Measurements from ENCODE around the gene NPIPA3. TPM values are rescaled to one million over a fixed set of nuclear protein-coding genes. Genes with fewer than 3 reads are reported as not detected.
"Not testable (repeated sequence)": the region's sequence is repeated elsewhere in the genome, so short reads cannot be mapped to it uniquely, and the experiment has no call there.

The NPIPA3 gene
- 1 to 10 TPM in 2 of 3 donors, not detected in 1; 1.3 to 1.9 TPM for total RNA-seq

DNA sequence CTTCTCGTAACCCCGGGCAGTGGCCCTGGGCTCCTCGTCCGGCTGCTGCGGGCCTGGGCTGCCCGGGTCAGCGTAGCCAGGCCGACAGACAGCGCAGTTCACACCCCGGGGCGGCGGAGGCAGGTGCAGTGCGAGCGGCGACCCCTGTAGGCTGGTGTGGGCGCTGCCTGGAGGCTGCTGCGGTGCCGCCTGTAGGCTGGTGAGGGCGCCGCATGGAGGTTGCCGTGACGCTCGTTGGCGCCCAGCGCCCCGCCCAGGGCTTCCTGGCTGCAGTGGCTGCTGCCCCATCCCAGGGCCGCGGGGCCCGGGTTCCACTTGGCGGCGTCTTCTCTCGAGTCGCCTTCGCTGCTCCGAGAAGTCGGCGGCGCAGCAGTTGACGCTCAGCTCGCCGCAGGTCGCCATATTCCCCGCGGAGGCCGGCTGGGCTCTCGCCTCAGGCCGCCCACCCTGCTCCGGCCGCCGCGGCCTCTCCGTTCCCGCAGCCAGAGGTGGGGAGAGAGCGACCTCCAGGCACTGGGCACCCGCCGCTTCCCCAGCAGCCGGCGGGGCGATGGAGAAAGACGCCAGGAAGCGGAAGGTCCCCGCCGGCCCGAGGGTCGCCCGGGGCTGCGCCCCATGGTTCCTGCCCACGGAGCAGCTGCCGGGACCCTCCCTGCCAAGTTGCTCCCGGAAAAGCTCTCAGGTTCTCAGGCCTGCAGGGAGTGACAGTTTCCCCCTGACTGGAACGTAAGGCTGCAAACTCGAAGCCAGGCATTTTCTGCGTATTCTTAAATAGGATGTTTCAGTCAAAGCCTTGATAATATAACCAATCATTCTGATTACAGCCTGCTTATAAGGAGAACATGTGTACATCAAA lies at the start of gene NPIPA3:
NPIPA3 (plus strand) TSS at position 256 of the 856 bp plus-strand sequence. CDS start 5,533 bp downstream, outside the sequence.
- H3K4me1 ChIP-seq; intact Hi-C loops (cut with DNase I; ENCODE audit: low total_unique reads); H3K9me3 ChIP-seq; H3K27me3 ChIP-seq; H3K36me3 ChIP-seq; DNase-seq (ENCODE audit: low spot score in 2 of 2); H3K27ac ChIP-seq; H3K4me3 ChIP-seq: not testable (repeated sequence)

DNA sequence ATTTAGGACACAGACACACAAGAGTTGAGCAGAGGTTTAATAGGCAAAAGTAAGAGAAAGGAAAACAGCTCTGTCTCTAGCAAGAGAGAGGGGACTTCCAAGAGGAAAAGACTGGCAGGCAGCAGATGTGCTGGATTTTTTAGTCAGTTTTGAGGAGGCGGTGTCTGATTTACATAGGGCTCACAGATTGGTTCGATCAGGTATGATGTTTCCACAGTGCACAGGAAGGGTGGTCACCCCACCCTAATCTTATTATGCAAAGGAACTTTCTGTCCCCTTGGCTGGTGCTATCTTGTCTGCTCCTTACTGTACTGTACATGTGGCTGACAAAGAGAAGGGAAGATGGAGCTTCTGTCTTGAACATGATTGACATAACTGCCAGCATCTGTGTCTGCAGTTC lies 45.1 kb upstream of the NPIPA3 start:
- peaks cover 4% of the 10 kb centered on the region for H3K36me3 ChIP-seq

GRCh38 chr16:14667347-14668266 lies 35.6 kb upstream of the NPIPA3 start:
- Histone ChIP-seq H3K27me3 (no peaks in the 10 kb centered on the region), H3K4me3 (no peak overlapping the region), H3K9me3 (no peaks in the 10 kb centered on the region), H3K36me3 (peaks cover 7% of the 10 kb centered on the region), H3K4me1 (no peaks in the 10 kb centered on the region), H3K27ac (no peak overlapping the region)
- no peak for DNase-seq (ENCODE audit: low spot score in 2 of 2)
- TF ChIP-seq CTCF (IDR thresholded peaks at IDR 0.05) (no peak), POLR2AphosphoS5 (IDR thresholded peaks at IDR 0.05) (no peak)
- intact Hi-C loops (cut with DNase I; ENCODE audit: low total_unique reads): no loop called here

More for the DNA sequence above, 45.1 kb upstream of the NPIPA3 start:
- DNase-seq (ENCODE audit: low spot score in 2 of 2): no peak
- H3K4me3 ChIP-seq: no peak overlapping the region
- TF ChIP-seq POLR2AphosphoS5 (IDR thresholded peaks at IDR 0.05) (no peak), POLR2A (IDR thresholded peaks at IDR 0.05) (no peak), CTCF (IDR thresholded peaks at IDR 0.05) (no peak)
- intact Hi-C loops (cut with DNase I; ENCODE audit: low total_unique reads): no loop called here
- no peaks in the 10 kb centered on the region for H3K27me3 ChIP-seq
- no peak overlapping the region for H3K27ac ChIP-seq
- H3K4me1 ChIP-seq: no peaks in the 10 kb centered on the region
- H3K9me3 ChIP-seq: no peaks in the 10 kb centered on the region

- Histone ChIP-seq H3K4me3 (no peak overlapping the region), H3K27ac (no peak overlapping the region), H3K9me3 (no peaks in the 10 kb centered on the region), H3K27me3 (no peaks in the 10 kb centered on the region), H3K4me1 (no peaks in the 10 kb centered on the region), H3K36me3 (peaks cover 7% of the 10 kb centered on the region)
- intact Hi-C loops (cut with DNase I; ENCODE audit: low total_unique reads): no loop called here
- DNase-seq (ENCODE audit: low spot score in 2 of 2): no peak
- no peak for TF ChIP-seq CTCF (IDR thresholded peaks at IDR 0.05)
- TF ChIP-seq POLR2A (IDR thresholded peaks at IDR 0.05): no peak
- no peak for TF ChIP-seq POLR2AphosphoS5 (IDR thresholded peaks at IDR 0.05)
Measured at GRCh38 chr16:14668556-14669223, 34.5 kb upstream of the NPIPA3 start.

- intact Hi-C loops (cut with DNase I; ENCODE audit: low total_unique reads): no loop called here
- no peaks in the 10 kb centered on the region for H3K4me1 ChIP-seq
- H3K36me3 ChIP-seq: peaks cover 3% of the 10 kb centered on the region
- TF ChIP-seq POLR2A (IDR thresholded peaks at IDR 0.05) (no peak), POLR2AphosphoS5 (IDR thresholded peaks at IDR 0.05) (no peak), CTCF (IDR thresholded peaks at IDR 0.05) (no peak)
- no peak for DNase-seq (ENCODE audit: low spot score in 2 of 2)
- H3K9me3 ChIP-seq: no peaks in the 10 kb centered on the region
- no peaks in the 10 kb centered on the region for H3K27me3 ChIP-seq
- H3K27ac ChIP-seq: no peak overlapping the region
- no peak overlapping the region for H3K4me3 ChIP-seq
Measured at GRCh38 chr16:14669776-14670175, 33.4 kb upstream of the NPIPA3 start.
